GM12892 (cell line): ENCODE measurements around the gene WNT5A.

Source experiments
- POLR2A ChIP-seq: IDR thresholded peaks from 2 replicates; pipeline ENCODE4 v1.6.1; 2011; ENCODE audit warnings: low read depth, low read length, control low read depth
- POLR2AphosphoS5 ChIP-seq: IDR thresholded peaks from 2 replicates; pipeline ENCODE4 v1.6.1; 2011; ENCODE audit warnings: low read depth, low read length, control low read depth
- TAF1 ChIP-seq: IDR thresholded peaks from 2 replicates; pipeline ENCODE4 v1.6.1; 2011; ENCODE audit warnings: low read depth, mild to moderate bottlenecking, control low read depth, low read length, borderline replicate concordance

DNA sequence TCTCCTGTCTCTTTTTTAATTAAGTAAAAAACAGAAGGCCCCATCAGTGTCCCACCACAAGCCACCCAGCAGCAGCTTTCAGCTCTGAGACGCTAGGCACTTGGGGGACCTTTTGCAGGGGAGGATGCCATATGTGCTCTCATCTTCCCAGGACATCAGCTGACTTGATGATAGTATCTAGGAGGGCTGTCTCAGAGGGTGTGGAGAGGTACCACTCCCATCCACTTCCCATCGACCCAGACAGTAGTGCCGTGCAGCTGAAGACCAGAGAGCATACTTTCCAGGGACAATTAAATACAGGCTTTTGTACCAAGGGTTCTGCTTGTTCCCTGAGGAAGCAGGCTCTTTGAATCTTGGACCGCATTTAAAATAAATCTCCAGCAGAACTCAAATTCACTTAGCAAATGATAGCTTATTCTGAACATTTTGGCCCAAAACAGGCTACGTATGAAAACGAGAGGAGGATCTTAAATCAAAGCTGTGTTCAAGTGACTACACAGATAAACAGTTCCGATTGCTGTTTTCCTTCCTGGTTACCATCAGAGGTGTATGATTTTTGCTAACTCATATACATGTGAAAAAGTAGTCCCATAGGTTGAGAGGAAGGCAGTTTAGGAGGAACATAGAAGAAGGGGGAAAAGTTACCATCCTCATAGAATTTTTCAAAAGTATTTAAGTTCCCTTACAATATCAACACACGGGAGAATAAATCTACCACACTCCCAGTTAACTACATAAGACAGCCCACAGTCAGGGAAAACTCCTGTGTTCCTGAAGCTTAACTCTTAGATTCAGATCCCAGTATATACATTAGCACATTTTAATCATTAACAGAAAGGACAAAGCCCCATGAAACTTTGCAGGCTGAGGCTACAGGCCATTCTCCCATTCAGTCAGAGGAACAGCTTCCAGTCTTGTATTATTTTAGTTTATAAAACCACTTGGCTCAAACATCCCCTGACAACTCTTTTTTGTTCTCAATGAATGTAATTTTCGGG, 9.5 kb downstream of the WNT5A start:
- no peak for TF ChIP-seq POLR2A
- TF ChIP-seq POLR2AphosphoS5 = no peak
- TF ChIP-seq TAF1 = no peak
